Stimulated activated CD8-positive, alpha-beta memory T cell treated with anti-CD3 and anti-CD28 coated beads, Interleukin-2, amount 100 ng/mL, for 48 hours (primary cell): ENCODE results near the gene HTRA1.

Experiments
- DNase-seq, 2 donors: peaks; one replicate each; pipeline ENCODE4 v3.0.0-alpha.2; 2020; ENCODE audit warnings: low read depth in 2 of 2

Gene HTRA1

GRCh38 chr10:122515588-122516231 lies 54.4 kb downstream of the HTRA1 start:
- peak; percentile 32 to 62 for DNase-seq

GRCh38 chr10:122516734-122517133 lies 55.4 kb downstream of the HTRA1 start:
- DNase-seq: no peak

GRCh38 chr10:122519144-122519543 lies 57.8 kb downstream of the HTRA1 start:
- no peak for DNase-seq

- no peak for DNase-seq
These were observed 58.5 kb downstream of the HTRA1 start for GRCh38 chr10:122519873-122520272.

GRCh38 chr10:122521011-122521410 lies 59.7 kb downstream of the HTRA1 start:
- no peak for DNase-seq

- no peak for DNase-seq
These were observed 63.5 kb downstream of the HTRA1 start for GRCh38 chr10:122524811-122525210.

- no peak for DNase-seq
These were observed 64.4 kb downstream of the HTRA1 start for GRCh38 chr10:122525788-122526187.

GRCh38 chr10:122526892-122527291 lies 65.5 kb downstream of the HTRA1 start:
- DNase-seq: no peak

GRCh38 chr10:122530177-122530576 lies 68.8 kb downstream of the HTRA1 start:
- no peak for DNase-seq

GRCh38 chr10:122531261-122531660 lies 69.9 kb downstream of the HTRA1 start:
- no peak for DNase-seq

- DNase-seq: no peak
These were observed 70.6 kb downstream of the HTRA1 start for GRCh38 chr10:122531939-122532338.

- no peak for DNase-seq
These were observed 71.4 kb downstream of the HTRA1 start for GRCh38 chr10:122532601-122533296.

GRCh38 chr10:122537545-122537944 lies 76.2 kb downstream of the HTRA1 start:
- DNase-seq: no peak

- DNase-seq: no peak
These were observed 80.2 kb downstream of the HTRA1 start for GRCh38 chr10:122541541-122542002.

- DNase-seq: no peak
These were observed 82.5 kb downstream of the HTRA1 start for GRCh38 chr10:122543676-122544445.

- DNase-seq: no peak
These were observed 83.1 kb downstream of the HTRA1 start for GRCh38 chr10:122544493-122544892.

GRCh38 chr10:122546242-122546641 lies 84.9 kb downstream of the HTRA1 start:
- DNase-seq: no peak

- DNase-seq: no peak
These were observed 87.2 kb downstream of the HTRA1 start for GRCh38 chr10:122548407-122549085.

- DNase-seq: no peak
These were observed 88.3 kb downstream of the HTRA1 start for GRCh38 chr10:122549636-122550035.

- DNase-seq: no peak
These were observed 89.1 kb downstream of the HTRA1 start for GRCh38 chr10:122550427-122550826.

GRCh38 chr10:122550983-122551382 lies 89.6 kb downstream of the HTRA1 start:
- no peak for DNase-seq

- DNase-seq: peak; percentile 14 to 43
These were observed 90.1 kb downstream of the HTRA1 start for GRCh38 chr10:122551450-122551849.
